ENCODE results near the gene ATF4. TPM values are rescaled to one million over a fixed set of nuclear protein-coding genes. Genes with fewer than 3 reads are reported as not detected.

Gene ATF4
- total and polyA plus RNA-seq, 2 of the 13 experiments (the other 11 are each of a cell fraction or from before 2014, with no cell fraction given): 486 to 1,297 TPM

GRCh38 chr22:39528681-39529486 is 8.5 kb downstream of the ATF4 start (continued):
- TF ChIP-seq ZNF746 (CRISPR knock-in tag; IDR thresholded peaks at IDR 0.05): 0 out of 2 replicates have a peak, but pooled peaks have one; percentile 31
- TF ChIP-seq ZNF570 (CRISPR knock-in tag; IDR thresholded peaks at IDR 0.05; ENCODE audit: borderline replicate concordance): no peak
- peak; percentile 87 for TF ChIP-seq ELF3 (CRISPR knock-in tag; IDR thresholded peaks at IDR 0.05)
- TF ChIP-seq ZNF556 (CRISPR knock-in tag; IDR thresholded peaks at IDR 0.05; ENCODE audit: borderline replicate concordance): peak; percentile 77; the same call in 1 of the 2 replicates
- TF ChIP-seq SMC3 (IDR thresholded peaks at IDR 0.05; ENCODE audit: low read length): peak; percentile 78; the same call in 1 of the 2 replicates
- peak; percentile 88 for TF ChIP-seq POGZ (CRISPR knock-in tag; IDR thresholded peaks at IDR 0.05)
- TF ChIP-seq ZNF512B (CRISPR knock-in tag; IDR thresholded peaks at IDR 0.05; ENCODE audit: borderline replicate concordance): no peak
- TF ChIP-seq JUNB (CRISPR knock-in tag; IDR thresholded peaks at IDR 0.05; ENCODE audit: borderline replicate concordance): no peak
- TF ChIP-seq EP300 (IDR thresholded peaks at IDR 0.05; ENCODE audit: low read depth in 2 of 2, low read length in 2 of 2): peak; percentile 24 to 81; a peak in 2 of 4 replicates
- peak; percentile 52 for TF ChIP-seq EP300 (CRISPR knock-in tag; IDR thresholded peaks at IDR 0.05; ENCODE audit: borderline replicate concordance)
- TF ChIP-seq TFDP1 (CRISPR knock-in tag; IDR thresholded peaks at IDR 0.05; ENCODE audit: borderline replicate concordance): peak; percentile 54; the same call in 1 of the 2 replicates
- no peak for TF ChIP-seq NBN (conservative IDR thresholded peaks at IDR 0.05)
- peak; percentile 74; the same call in 1 of the 2 replicates for TF ChIP-seq SSRP1 (CRISPR knock-in tag; IDR thresholded peaks at IDR 0.05)
- TF ChIP-seq ZC3H13 (CRISPR knock-in tag; IDR thresholded peaks at IDR 0.05): peak; percentile 90
- peak; percentile 50; the same call in 1 of the 2 replicates for TF ChIP-seq NFYC (CRISPR knock-in tag; IDR thresholded peaks at IDR 0.05)
- TF ChIP-seq XRCC5 (optimal IDR thresholded peaks at IDR 0.05; ENCODE audit: low read length): peak; percentile 100
- TF ChIP-seq ZNF782 (CRISPR knock-in tag; IDR thresholded peaks at IDR 0.05; ENCODE audit: borderline replicate concordance): no peak; the same call in 1 of the 2 replicates
- peak; percentile 91 for TF ChIP-seq PITX1 (CRISPR knock-in tag; IDR thresholded peaks at IDR 0.05)
- peak; percentile 41; the same call in 1 of the 2 replicates for TF ChIP-seq ZNF839 (CRISPR knock-in tag; IDR thresholded peaks at IDR 0.05; ENCODE audit: borderline replicate concordance)
- no peak for TF ChIP-seq KLF11 (CRISPR knock-in tag; IDR thresholded peaks at IDR 0.05)
- no peak for TF ChIP-seq ZFAT (CRISPR knock-in tag; conservative IDR thresholded peaks at IDR 0.05)
- TF ChIP-seq ARID3A (IDR thresholded peaks at IDR 0.05; ENCODE audit: low read depth, low read length): peak; percentile 66; the same call in 1 of the 2 replicates
- TF ChIP-seq GRHL1 (CRISPR knock-in tag; conservative IDR thresholded peaks at IDR 0.05): no peak

Measured in HepG2 (cell line).